SK-N-SH (cell line): ENCODE measurements around the gene SEC14L1. TPM values are rescaled to one million over a fixed set of nuclear protein-coding genes. Genes with fewer than 3 reads are reported as not detected.
A peak's percentile ranks its signal among the peaks of the same experiment; 100 is the strongest.
"Not testable (repeated sequence)": the region's sequence is repeated elsewhere in the genome, so short reads cannot be mapped to it uniquely, and the experiment has no call there.

ENCODE experiments used
- CTCF ChIA-PET: fragments of 300-600, 350-600 bp; formaldehyde crosslinking; extraction: SDS; loops from one replicate; lab custom pipeline; 2021; lab: Yijun Ruan, JAX
- POLR2A ChIA-PET: fragments of 350-600 bp; sonication (Branson Sonifier 250); formaldehyde crosslinking; extraction: SDS; loops from one replicate; lab custom pipeline; 2020; ENCODE audit warnings: antibody characterized with exemption, inconsistent platforms; lab: Yijun Ruan, JAX
- DNase-seq: peaks from one replicate; pipeline ENCODE4 v3.0.0; 2012
- H2AFZ ChIP-seq: fragments of 200-600 bp; sonication (generic); 2 replicates; pipeline ENCODE4 v1.8.1; 2016; ENCODE audit warnings: antibody characterized with exemption, mild to moderate bottlenecking, low read depth
- H3F3A ChIP-seq: fragments of 200-600 bp; sonication (generic); replicated peaks from 2 replicates; pipeline ENCODE3; 2016; ENCODE audit warnings: antibody characterized with exemption, mild to moderate bottlenecking; ENCODE audit not compliant: insufficient read depth
- H3K27ac ChIP-seq, 2 experiments: fragments of 200-500 bp in 1 of 2; fragments of 200-600 bp in 1 of 2; sonication (Bioruptor generic) in 1 of 2; sonication (generic), shearing (Covaris generic) in 1 of 2; 2 replicates each; pipeline versions ENCODE4 v1.5.1 to v1.6.1; 2014 to 2016; ENCODE audit warnings: low read depth in 2 of 2, inconsistent platforms in 1 of 2, low read length in 1 of 2, mild to moderate bottlenecking in 1 of 2, mixed read lengths in 1 of 2
- H3K27me3 ChIP-seq: fragments of 200-600 bp; sonication (generic), shearing (Covaris generic); 2 replicates; pipeline ENCODE4 v1.6.1; 2016; ENCODE audit warnings: mixed run types; ENCODE audit not compliant: insufficient read depth
- H3K36me3 ChIP-seq, 2 experiments: fragments of 200-500 bp in 1 of 2; fragments of 200-600 bp in 1 of 2; sonication (Bioruptor generic) in 1 of 2; sonication (generic) in 1 of 2; replicated peaks in 1 of 2; 2 replicates each; pipeline versions ENCODE3 to v1.5.1; 2014 to 2016; ENCODE audit warnings: low read length in 1 of 2, mild to moderate bottlenecking in 1 of 2; ENCODE audit not compliant: insufficient read depth in 2 of 2, control insufficient read depth in 1 of 2
- H3K4me1 ChIP-seq, 2 experiments: fragments of 200-500 bp in 1 of 2; fragments of 200-600 bp in 1 of 2; sonication (Bioruptor generic) in 1 of 2; sonication (generic), shearing (Covaris generic) in 1 of 2; 2 replicates each; pipeline versions ENCODE4 v1.5.1 to v1.6.1; 2014 to 2016; ENCODE audit warnings: low read depth in 1 of 2, low read length in 1 of 2, mixed run types in 1 of 2; ENCODE audit not compliant: insufficient read depth in 2 of 2, control insufficient read depth in 1 of 2
- H3K4me2 ChIP-seq: fragments of 200-600 bp; sonication (generic), shearing (Covaris generic); 2 replicates; pipeline ENCODE4 v1.6.1; 2017; ENCODE audit warnings: mixed run types
- H3K4me3 ChIP-seq, 2 experiments: fragments of 200-500 bp in 1 of 2; fragments of 200-600 bp in 1 of 2; sonication (Bioruptor generic) in 1 of 2; sonication (generic), shearing (Covaris generic) in 1 of 2; 2 replicates each; pipeline versions ENCODE4 v1.5.1 to v1.8.1; 2014 to 2016; ENCODE audit warnings: low read depth in 2 of 2, inconsistent platforms in 1 of 2, low read length in 1 of 2, mild to moderate bottlenecking in 1 of 2, mixed read lengths in 1 of 2, moderate library complexity in 1 of 2
- H3K79me2 ChIP-seq: fragments of 200-600 bp; sonication (generic); 2 replicates; pipeline ENCODE4 v1.8.1; 2017; ENCODE audit warnings: mild to moderate bottlenecking; ENCODE audit not compliant: insufficient read depth
- H3K9ac ChIP-seq: fragments of 200-600 bp; sonication (generic); 2 replicates; pipeline ENCODE4 v1.6.1; 2017; ENCODE audit warnings: mixed run types
- H3K9me2 ChIP-seq: fragments of 200-600 bp; sonication (generic); 2 replicates; pipeline ENCODE4 v1.6.1; 2017; ENCODE audit warnings: mixed run types
- H3K9me3 ChIP-seq: fragments of 200-600 bp; sonication (generic); 2 replicates; pipeline ENCODE4 v1.6.1; 2017; ENCODE audit warnings: mixed run types, mild to moderate bottlenecking, moderate library complexity
- H4K20me1 ChIP-seq: fragments of 200-600 bp; sonication (generic); 2 replicates; pipeline ENCODE4 v1.6.1; 2017; ENCODE audit warnings: mild to moderate bottlenecking, mixed run types; ENCODE audit not compliant: insufficient read depth
- CHD2 ChIP-seq: fragments of 150-350 bp; IDR thresholded peaks from 2 replicates; pipeline ENCODE4 v1.6.1; 2018; ENCODE audit warnings: low read length; ENCODE audit not compliant: partially characterized antibody
- CTCF ChIP-seq: fragments of 200-600 bp; sonication (generic); IDR thresholded peaks from 2 replicates; pipeline ENCODE4 v1.6.1; 2017; ENCODE audit warnings: antibody characterized with exemption, mild to moderate bottlenecking, moderate library complexity
- ELF1 ChIP-seq: IDR thresholded peaks from 2 replicates; pipeline ENCODE4 v1.4.0; 2012
- FOXJ3 ChIP-seq: sonication (generic); formaldehyde crosslinking; IDR thresholded peaks from 2 replicates; pipeline ENCODE4 v1.5.1; 2020; ENCODE audit warnings: mild to moderate bottlenecking, missing genetic modification reagents
- JUND ChIP-seq: IDR thresholded peaks from 2 replicates; pipeline ENCODE4 v1.4.0; 2012
- MXI1 ChIP-seq: IDR thresholded peaks from 2 replicates; pipeline ENCODE4 v1.6.1; 2012; ENCODE audit warnings: mild to moderate bottlenecking, low read depth, low read length, improper control_type of control experiment
- NFIC ChIP-seq: IDR thresholded peaks from 2 replicates; pipeline ENCODE4 v1.4.0; 2012; ENCODE audit warnings: borderline replicate concordance
- POLR2AphosphoS5 ChIP-seq: IDR thresholded peaks from 2 replicates; pipeline ENCODE4 v1.6.1; 2012; ENCODE audit warnings: low read depth, low read length
- RCOR1 ChIP-seq: fragments of 150-350 bp; IDR thresholded peaks from 2 replicates; pipeline ENCODE4 v1.6.1; 2017; ENCODE audit warnings: antibody characterized with exemption, low read length
- REST ChIP-seq: IDR thresholded peaks from 2 replicates; pipeline ENCODE4 v1.6.1; 2012; ENCODE audit warnings: mild to moderate bottlenecking, low read depth, low read length, moderate library complexity
- RXRA ChIP-seq: IDR thresholded peaks from 2 replicates; pipeline ENCODE4 v1.4.0; 2012; ENCODE audit warnings: low read depth, mild to moderate bottlenecking, borderline replicate concordance
- USF2 ChIP-seq: fragments of 150-350 bp; IDR thresholded peaks from 2 replicates; pipeline ENCODE4 v1.6.1; 2017; ENCODE audit warnings: antibody characterized with exemption, low read length, low read depth, borderline replicate concordance
- WGBS: methylation state at CpG from one replicate; pipeline ENCODE4 v1.1.6; 2017; ENCODE audit warnings: low lambda C conversion rate; 5-methylcytosine and 5-hydroxymethylcytosine counted together
- polyA plus RNA-seq, 3 experiments: library from polyadenylated mRNA; depleted of rRNA; stranded (reverse); fragments of >200 nt; gene quantifications; 2 replicates each; pipeline ENCODE4 v1.2.3, GENCODE V29; 2012

The SEC14L1 gene
- polyA plus RNA-seq, 1 of the 3 experiments (the other 2 are of a cell fraction), result 62.4 TPM

GRCh38 chr17:77137111-77137510 is 3.7 kb upstream of the SEC14L1 start:
- POLR2A ChIA-PET, result no interaction called here
- Histone ChIP-seq H3K27me3 (no peaks in the 10 kb centered on the region), H3K9ac (no peak overlapping the region), H3K4me1 (peaks cover 11 to 14% of the 10 kb centered on the region in 2 experiments; a peak in 3 of 4 replicates), H3K27ac (no peak overlapping the region), H3K9me3 (no peaks in the 10 kb centered on the region; the same call in 1 of the 2 replicates), H3K79me2 (peaks cover 9% of the 10 kb centered on the region), H3K4me2 (no peak overlapping the region), H2AFZ (no peak overlapping the region), H3F3A (peaks cover 31% of the 10 kb centered on the region), H3K9me2 (no peaks in the 10 kb centered on the region), H3K36me3 (no peaks in the 10 kb centered on the region), H4K20me1 (peaks cover 6% of the 10 kb centered on the region), H3K4me3 (no peak overlapping the region)
- WGBS, result 96% methylated on average over 3 of the region's 3 CpGs
- no peak for DNase-seq
- CTCF ChIA-PET, result interaction anchor here (0.9 to 1.5 kb wide), 4 partner anchors 21 to 110 kb away, joined by 3 to 4 read pairs (median 4); no protein-coding TSS in a partner anchor
- TF ChIP-seq RCOR1 (no peak), FOXJ3 (CRISPR knock-in tag) (no peak), POLR2AphosphoS5 (no peak)

GRCh38 chr17:77137886-77138285 is 2.9 kb upstream of the SEC14L1 start:
- Histone ChIP-seq H3K4me1 (peaks cover 10 to 11% of the 10 kb centered on the region in 2 experiments), H3F3A (peaks cover 25% of the 10 kb centered on the region), H3K79me2 (peaks cover 17% of the 10 kb centered on the region), H4K20me1 (peaks cover 13% of the 10 kb centered on the region)
- H2AFZ ChIP-seq, H3K27ac ChIP-seq, H3K36me3 ChIP-seq, H3K9ac ChIP-seq, H3K4me3 ChIP-seq, H3K9me3 ChIP-seq, DNase-seq, H3K4me2 ChIP-seq, POLR2A ChIA-PET, H3K9me2 ChIP-seq, H3K27me3 ChIP-seq: not testable (repeated sequence)
- CTCF ChIA-PET, result interaction anchor here (1.1 to 1.5 kb wide), 3 partner anchors 22 to 109 kb away, joined by 4 read pairs; no protein-coding TSS in a partner anchor
- 65% methylated on average over 3 of the region's 3 CpGs for WGBS

GRCh38 chr17:77140166-77140877 is 447 bp upstream of the SEC14L1 start:
- H3K36me3 ChIP-seq, result peaks cover 20 to 24% of the 10 kb centered on the region in 2 experiments
- peak overlapping the region; percentile 80 for H3K9ac ChIP-seq
- POLR2A ChIA-PET, result interaction anchor here (0.7 to 1.5 kb wide), 5 partner anchors 11 to 237 kb away, joined by 3 to 6 read pairs (median 3); no protein-coding TSS in a partner anchor
- no peaks in the 10 kb centered on the region for H3K27me3 ChIP-seq
- H2AFZ ChIP-seq, result peak overlapping the region; percentile 65
- DNase-seq, result peak; percentile 100
- H3K27ac ChIP-seq, result peak overlapping the region; percentile 87
- H3K79me2 ChIP-seq, result peaks cover 41% of the 10 kb centered on the region
- H3K4me2 ChIP-seq, result peak overlapping the region; percentile 81
- H4K20me1 ChIP-seq, result peaks cover 24% of the 10 kb centered on the region
- H3K9me3 ChIP-seq, result no peaks in the 10 kb centered on the region; the same call in 1 of the 2 replicates
- CTCF ChIA-PET, result interaction anchor here (0.6 to 2.4 kb wide), 8 partner anchors 11 to 174 kb away, joined by 3 to 7 read pairs (median 4); no protein-coding TSS in a partner anchor
- WGBS, result 7% methylated on average over 42 of the region's 67 CpGs
- H3K9me2 ChIP-seq, result no peaks in the 10 kb centered on the region
- peaks cover 29% of the 10 kb centered on the region for H3F3A ChIP-seq
- peak overlapping the region; percentile 54 to 60 for H3K4me3 ChIP-seq
- H3K4me1 ChIP-seq, result peaks cover 13 to 22% of the 10 kb centered on the region in 2 experiments
- TF ChIP-seq MXI1, result peak; percentile 87; the same call in 1 of the 2 replicates
- no peak for TF ChIP-seq CTCF
- no peak for TF ChIP-seq ELF1
- no peak for TF ChIP-seq NFIC
- TF ChIP-seq CHD2, result no peak
- peak; percentile 47 for TF ChIP-seq RCOR1
- TF ChIP-seq REST, result no peak
- no peak for TF ChIP-seq FOXJ3 (CRISPR knock-in tag)
- TF ChIP-seq JUND, result no peak
- 0 out of 2 replicates have a peak, but pooled peaks have one; percentile 13 for TF ChIP-seq USF2
- TF ChIP-seq RXRA, result no peak
